ENCODE data around the gene MSGN1. TPM values are rescaled to one million over a fixed set of nuclear protein-coding genes. Genes with fewer than 3 reads are reported as not detected.

Gene MSGN1
- total and polyA plus RNA-seq, 2 donors (not counting 3 experiments of a cell fraction or from before 2014, with no cell fraction given) = not detected

- dilution Hi-C loops (cut with MboI; ENCODE audit: extremely low pct_ligation_motif_present, low sequenced_read_pairs) (no loop called here), intact Hi-C loops (cut with micrococcal nuclease) (no loop called here)
- Histone ChIP-seq H3K27me3 (ENCODE audit: control insufficient read depth in 2 of 2, insufficient read depth in 2 of 2, low read length in 2 of 2) (peaks cover 0 to 6% of the 10 kb centered on the region in 2 experiments), H3K4me2 (ENCODE audit: insufficient read depth, low read length) (no peak overlapping the region), H3K4me1 (ENCODE audit: control insufficient read depth, extremely low read depth, insufficient read depth, low read length) (no peaks in the 10 kb centered on the region), H4K20me1 (replicated peaks; ENCODE audit: control insufficient read depth, extremely low read depth, insufficient read depth, low read length) (no peaks in the 10 kb centered on the region), H3K9ac (replicated peaks; ENCODE audit: extremely low read depth, insufficient read depth, low read length) (no peak overlapping the region), H3K79me2 (ENCODE audit: control insufficient read depth, insufficient read depth, low read length) (no peaks in the 10 kb centered on the region), H2AFZ (ENCODE audit: low read depth, low read length) (no peak overlapping the region), H3K9me1 (replicated peaks; ENCODE audit: control insufficient read depth, extremely low read depth, insufficient read depth, low read length) (no peaks in the 10 kb centered on the region), H3K9me3 (replicated peaks; ENCODE audit: control insufficient read depth, insufficient read depth, low read length) (no peaks in the 10 kb centered on the region), H3K4me3 (replicated peaks in 1 of 3; ENCODE audit: insufficient read depth in 1 of 3, low read depth in 1 of 3, low read length in 3 of 3) (no peak overlapping the region), H3K36me3 (ENCODE audit: control insufficient read depth in 2 of 2, extremely low read depth in 1 of 2, insufficient read depth in 2 of 2, low read length in 2 of 2) (no peaks in the 10 kb centered on the region), H3K27ac (ENCODE audit: insufficient read depth, low read depth, low read length) (no peak overlapping the region)
- FAIRE-seq (no peak), DNase-seq (ENCODE audit: low read depth, low spot score) (no peak)
- BruUV-seq (replicated peaks) = no TSS peak
- POLR2A ChIA-PET = no interaction called here
- CTCF ChIA-PET = interaction anchor here (0.7 to 0.8 kb wide), 2 partner anchors 8 to 15 kb away, joined by 3 read pairs; no protein-coding TSS in a partner anchor
- TF ChIP-seq POLR2AphosphoS5 (IDR thresholded peaks at IDR 0.05; ENCODE audit: insufficient read depth, low read depth, low read length) = no peak
- TF ChIP-seq GATA2 (IDR thresholded peaks at IDR 0.05; ENCODE audit: insufficient read depth, insufficient read length, low read depth, low read length) = no peak
- no peak for TF ChIP-seq JUN (IDR thresholded peaks at IDR 0.05; ENCODE audit: borderline replicate concordance, insufficient read depth, insufficient read length, low read depth)
- TF ChIP-seq MYC (IDR thresholded peaks at IDR 0.05; ENCODE audit: low read depth, low read length) = no peak
- no peak for TF ChIP-seq CTCF (IDR thresholded peaks at IDR 0.05; ENCODE audit: extremely low read depth in 1 of 2, insufficient read depth in 1 of 2, low read depth in 1 of 2, low read length in 2 of 2)
- no peak for TF ChIP-seq MAX (IDR thresholded peaks at IDR 0.05; ENCODE audit: insufficient read depth, insufficient read length)
- no peak for TF ChIP-seq EZH2 (IDR thresholded peaks at IDR 0.05; ENCODE audit: borderline replicate concordance, low read depth, low read length, severe bottlenecking)
- TF ChIP-seq FOS (IDR thresholded peaks at IDR 0.05; ENCODE audit: borderline replicate concordance, insufficient read depth, low read length) = no peak
- TF ChIP-seq POLR2A (IDR thresholded peaks at IDR 0.05; ENCODE audit: low read depth, low read length) = no peak
These were observed 29.5 kb upstream of the MSGN1 start for GRCh38 chr2:17786727-17787126.
